NCI-H2107 treated with DMSO at 0.1 percent for 48 hours (cell line): ENCODE data around the gene C10orf95.
"Not testable (repeated sequence)": the region's sequence is repeated elsewhere in the genome, so short reads cannot be mapped to it uniquely, and the experiment has no call there.

Experiments used
- DNase-seq: peaks from one replicate; lab custom pipeline; 2025; ENCODE audit not compliant: unreplicated experiment; lab: John Stamatoyannopoulos, UW

The C10orf95 gene

DNA sequence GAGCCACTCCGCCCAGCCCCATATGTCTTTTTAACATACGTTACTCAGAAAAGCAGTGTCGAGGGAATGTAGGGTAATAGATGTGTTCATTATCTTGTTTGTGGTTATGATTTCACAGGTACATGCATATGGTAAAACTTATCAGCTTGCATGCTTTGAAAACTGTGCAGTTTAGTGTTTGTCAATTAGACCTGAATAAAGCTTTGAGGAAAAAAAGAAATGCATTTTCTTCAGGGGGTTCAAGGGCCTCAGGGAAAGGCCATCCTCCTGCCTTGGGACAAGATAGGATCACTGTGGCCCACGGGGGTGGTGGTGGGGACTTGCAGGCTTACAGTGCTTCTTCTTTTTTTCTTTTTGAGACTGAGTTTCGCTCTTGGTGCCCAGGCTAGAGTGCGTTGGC lies 16.0 kb upstream of the C10orf95 start:
- no peak for DNase-seq

DNA sequence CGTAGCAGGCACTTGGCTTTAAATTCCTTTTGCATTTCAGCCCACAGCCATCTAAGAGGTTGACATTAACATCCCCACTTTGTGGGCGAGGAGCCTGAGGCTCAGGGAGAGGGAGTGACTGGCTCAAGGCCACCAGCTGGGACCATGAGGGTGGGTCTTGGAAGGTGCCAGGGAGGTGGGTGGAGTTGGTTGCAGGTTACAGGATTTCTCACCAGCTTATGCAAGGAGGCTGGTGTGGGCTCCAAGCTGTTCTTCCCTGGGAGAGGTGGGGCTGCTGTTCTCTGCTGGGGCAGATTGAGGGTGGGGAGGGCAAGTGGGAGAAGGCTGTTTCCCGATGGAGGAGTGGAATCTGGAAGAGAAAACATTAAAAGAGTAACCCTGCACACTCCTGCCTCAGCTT lies 14.1 kb upstream of the C10orf95 start:
- DNase-seq, result no peak

DNA sequence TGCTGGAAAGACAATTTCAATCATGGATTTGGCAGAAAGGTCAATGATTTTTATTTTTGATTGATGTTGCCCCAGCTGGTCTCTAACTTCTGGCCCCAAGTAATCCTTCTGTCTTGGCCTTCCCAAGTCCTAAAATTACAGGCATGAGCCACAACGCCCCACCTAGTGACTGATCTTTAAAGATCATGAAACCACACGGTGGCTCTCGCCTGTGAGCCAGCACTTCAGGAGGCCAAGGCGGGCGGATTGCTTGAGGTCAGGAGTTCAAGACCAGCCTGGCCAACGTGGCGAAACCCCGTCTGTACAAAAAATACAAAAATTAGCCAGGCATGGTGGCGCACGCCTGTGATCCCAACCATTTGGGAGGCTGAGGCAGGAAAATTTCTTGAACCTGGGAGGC lies 12.6 kb upstream of the C10orf95 start:
- DNase-seq, result no peak

DNA sequence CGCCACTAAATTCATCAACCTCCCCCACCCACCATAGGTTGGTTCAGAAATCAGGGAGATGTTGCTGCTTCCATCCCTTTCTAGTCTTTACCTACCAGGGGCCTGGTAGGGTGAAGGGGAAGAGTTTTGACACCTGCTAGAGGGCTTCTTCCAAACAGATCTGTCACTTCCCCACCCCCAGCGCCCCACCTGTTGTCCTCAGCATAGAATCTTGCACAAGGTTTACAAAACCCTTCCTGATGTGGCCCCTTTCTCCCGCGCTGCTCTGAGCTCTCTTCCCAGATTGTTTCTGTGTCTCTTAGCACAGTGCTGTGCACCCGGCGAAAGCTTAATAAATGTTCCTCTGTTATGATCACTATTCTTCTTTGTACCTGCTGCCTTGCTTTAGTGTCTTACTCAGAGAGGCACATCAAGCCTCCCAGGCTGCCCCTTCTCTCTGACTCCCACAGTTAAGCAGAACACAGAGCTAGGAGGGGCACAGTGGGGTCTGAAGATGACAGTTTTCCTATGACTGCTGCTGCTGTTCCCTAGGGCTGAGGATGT lies 11.2 kb upstream of the C10orf95 start:
- no peak for DNase-seq

DNA sequence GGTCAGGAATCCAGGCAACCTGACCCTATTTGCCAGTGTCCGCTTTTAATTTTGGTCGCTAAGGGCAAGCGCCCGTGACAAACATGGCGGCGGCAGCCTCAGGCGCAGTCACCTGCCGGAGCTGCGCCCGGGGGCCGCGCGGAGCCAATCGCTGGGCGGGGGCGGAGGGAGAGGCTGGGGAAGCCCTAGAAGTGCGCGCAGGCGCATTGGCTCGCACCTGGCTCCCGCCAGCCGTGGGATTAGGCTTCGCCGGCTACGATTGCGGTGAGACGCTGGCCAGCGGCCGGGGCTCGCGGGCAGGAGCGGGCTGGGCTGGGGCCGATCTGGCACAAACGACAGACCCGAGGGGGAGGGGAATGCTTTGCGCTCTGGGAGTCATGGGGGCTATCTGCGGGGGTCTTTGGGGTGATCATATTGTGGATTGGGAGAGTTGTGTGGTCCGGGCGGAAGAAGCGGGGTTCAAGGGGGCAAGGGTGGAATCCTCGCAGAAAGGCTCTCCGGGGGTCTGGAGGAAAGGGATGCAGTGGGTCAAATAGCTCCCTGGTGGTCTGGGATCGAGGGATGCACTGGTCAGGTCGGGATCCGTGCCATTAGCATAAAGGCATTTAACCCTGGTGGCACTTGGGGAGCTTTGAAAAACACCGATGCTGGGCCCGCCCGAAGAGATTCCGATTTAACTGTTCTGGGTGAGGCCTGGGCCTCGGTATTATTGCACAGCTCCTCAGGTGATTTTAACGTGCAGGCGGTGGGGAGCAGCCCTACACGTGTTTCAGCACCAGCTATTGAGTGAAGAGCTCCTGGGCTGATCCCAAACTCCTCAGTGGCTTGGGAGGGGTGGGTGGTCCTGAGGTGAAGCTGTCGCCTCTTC lies 10.1 kb upstream of the C10orf95 start:
- peak; percentile 68 for DNase-seq

DNA sequence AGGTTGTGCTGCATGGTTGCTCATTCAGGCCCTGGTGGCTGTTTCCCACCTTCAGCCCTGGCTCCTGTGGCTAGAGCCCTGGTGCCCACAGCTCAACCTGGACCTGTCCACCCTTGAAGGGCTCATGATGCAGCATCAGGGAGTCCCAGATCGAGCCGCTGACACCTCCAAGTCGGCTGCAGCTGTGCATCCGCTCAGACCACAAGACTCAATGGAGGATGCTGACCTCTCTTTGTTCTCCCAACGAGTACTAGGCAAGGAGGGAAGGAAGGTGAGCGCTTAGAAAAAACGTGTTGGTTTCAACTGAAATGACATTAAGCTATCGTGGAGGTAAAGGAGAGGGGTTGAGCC lies 9.5 kb upstream of the C10orf95 start:
- peak; percentile 68 for DNase-seq

DNA sequence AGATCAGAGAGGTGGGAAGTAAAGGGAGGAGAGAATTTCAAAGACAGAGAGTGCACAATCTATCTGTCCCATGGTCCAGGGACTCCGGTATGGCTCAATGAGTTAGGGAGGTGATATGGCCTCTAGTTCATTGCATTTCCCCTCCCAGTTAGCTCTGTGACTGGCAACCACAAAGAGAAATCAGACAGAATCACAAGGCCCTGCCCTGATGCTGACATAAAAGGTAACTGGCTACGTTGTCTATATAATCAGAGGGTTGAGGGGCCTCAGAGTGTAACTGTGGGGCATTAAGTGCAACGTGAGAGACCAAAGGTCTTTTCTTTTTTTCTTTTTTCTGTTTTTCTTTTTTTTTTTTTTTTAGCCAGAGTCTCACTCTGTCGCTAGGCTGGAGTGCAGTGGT lies 7.3 kb upstream of the C10orf95 start:
- DNase-seq, result no peak

DNA sequence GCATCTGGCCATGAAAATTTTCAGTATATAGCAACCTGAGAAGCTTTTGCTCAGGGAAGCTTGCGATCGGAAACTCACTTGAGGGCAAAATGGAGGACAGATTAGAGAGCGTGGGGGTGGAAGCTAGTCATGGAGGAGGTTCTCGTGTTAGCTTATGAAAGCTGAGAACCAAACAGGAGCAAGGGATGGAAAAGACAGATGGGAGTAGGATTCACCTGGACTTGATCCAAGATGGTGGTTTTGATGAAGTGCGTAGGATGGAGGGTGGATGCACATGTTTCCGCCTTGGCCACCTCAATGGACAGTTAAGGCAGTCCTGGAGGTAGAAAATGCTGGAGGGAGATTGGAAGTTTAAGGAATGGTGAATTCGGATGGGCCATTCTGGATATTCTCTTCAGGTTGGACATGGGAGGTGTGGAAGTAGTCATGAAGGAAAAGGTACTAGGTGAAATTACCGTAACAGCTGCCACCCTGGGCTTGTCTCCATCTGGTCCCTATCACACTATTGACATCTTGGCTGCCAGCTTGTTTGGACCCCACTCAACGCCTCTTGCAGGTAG lies 6.3 kb upstream of the C10orf95 start:
- no peak for DNase-seq

DNA sequence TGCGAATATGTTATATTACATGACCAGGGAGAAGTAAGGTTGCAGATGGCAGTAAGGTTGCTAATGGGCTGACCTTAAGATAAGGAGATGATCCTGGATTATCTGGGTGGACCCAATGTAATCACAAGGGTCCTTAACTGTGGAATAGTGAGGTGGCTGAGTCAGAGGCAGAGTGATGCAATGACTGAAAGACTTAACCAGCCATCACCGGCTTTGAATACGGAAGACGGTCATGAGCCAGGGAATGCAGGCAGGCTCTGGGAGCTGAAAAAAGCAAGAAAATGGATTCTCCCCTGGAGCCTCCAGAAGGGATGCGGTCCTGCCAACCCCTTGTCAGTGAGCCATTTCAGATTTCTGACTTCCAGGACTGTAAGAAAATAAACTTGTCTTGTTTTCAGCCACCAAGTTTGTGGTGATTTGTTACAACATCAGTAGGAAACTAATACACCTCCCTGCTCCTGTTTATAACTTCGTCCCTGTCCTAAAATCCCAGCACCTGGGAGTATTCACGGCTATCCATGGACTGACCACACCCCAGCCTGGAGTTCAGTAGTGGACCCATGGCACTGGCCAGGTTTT lies 4.6 kb upstream of the C10orf95 start:
- DNase-seq, result no peak

DNA sequence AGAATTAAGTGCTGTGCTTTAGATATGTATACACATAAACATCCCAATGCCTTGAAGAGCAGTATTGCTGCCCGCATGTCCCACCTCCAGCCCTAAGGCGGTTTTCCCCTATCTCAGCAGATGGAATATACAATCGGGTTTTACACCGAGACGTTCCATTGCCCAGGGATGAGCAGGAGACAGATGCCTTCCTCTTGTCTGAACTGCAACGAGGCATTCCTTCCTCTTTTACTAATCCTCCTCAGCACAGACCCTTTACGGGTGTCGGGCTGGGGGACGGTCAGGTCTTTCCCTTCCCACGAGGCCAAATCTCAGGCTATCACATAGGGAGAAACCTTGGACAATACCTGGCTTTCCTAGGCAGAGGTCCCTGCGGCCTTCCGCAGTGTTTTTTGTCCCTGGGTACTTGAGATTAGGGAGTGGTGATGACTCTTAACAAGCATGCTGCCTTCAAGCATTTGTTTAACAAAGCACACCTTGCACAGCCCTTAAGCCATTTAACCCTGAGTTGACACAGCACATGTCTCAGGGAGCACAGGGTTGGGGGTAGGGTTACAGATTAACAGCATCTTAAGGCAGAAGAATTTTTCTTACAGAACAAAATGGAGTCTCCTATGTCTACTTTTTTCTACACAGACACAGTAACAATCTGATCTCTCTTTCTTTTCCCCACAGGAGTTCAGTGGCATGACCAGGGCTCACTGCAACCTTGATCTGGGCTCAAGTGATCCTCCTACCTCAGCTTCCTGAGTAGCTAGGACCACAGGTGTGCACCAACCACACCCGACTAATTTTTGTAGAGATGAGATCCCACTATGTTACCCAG lies 3.5 kb upstream of the C10orf95 start:
- DNase-seq, result not testable (repeated sequence)

DNA sequence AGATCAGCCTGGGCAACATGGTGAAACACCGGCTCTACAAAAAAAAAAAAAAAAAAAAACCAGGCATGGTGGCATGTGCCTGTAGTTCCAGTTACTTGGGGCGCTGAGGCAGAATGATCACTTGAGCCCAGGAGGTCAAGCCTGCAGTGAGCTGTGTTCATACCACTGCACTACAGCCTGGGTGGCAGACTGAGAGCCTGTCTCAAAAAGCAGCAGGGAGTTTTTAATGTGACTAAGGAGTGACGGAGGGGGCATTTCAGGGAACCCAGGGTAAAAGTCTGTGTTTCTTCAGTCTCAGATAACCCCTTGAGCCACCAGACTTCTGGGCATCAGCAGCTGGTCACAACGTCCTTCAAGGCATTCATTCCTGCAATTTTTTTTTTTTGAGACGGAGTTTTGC lies 2.2 kb upstream of the C10orf95 start:
- DNase-seq, result no peak

DNA sequence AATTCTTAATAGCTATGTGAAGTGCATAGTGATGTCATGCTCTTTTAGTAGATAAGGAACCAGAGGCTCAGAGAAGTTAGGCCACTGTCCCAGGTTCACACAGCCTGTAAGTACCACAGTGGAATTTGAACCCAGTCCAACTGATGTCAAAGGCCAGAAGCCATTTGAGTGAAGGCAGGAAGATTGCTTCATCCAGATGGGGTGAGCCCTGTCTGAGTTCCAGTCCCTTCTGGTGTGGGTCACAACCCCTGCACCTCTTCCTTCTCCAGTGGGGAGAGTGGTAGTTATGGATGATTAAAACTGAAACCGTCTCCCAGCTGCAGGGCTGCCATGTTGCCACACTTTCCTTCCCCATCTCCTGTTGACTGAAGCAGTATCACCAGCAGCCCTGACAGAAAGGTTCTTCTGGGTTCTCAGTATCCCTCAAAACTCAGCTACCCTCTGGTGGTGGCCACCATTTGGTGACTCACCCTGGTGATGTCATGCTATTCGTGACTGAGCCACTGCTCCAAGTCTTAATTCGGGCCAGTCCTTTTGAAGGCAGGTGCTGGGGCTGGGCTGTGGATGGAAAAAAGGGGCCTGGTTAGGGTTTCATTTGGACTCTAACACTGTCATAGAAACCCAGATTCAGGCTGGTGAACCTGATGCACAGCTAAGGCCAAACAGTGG lies 1.5 kb upstream of the C10orf95 start:
- no peak for DNase-seq

DNA sequence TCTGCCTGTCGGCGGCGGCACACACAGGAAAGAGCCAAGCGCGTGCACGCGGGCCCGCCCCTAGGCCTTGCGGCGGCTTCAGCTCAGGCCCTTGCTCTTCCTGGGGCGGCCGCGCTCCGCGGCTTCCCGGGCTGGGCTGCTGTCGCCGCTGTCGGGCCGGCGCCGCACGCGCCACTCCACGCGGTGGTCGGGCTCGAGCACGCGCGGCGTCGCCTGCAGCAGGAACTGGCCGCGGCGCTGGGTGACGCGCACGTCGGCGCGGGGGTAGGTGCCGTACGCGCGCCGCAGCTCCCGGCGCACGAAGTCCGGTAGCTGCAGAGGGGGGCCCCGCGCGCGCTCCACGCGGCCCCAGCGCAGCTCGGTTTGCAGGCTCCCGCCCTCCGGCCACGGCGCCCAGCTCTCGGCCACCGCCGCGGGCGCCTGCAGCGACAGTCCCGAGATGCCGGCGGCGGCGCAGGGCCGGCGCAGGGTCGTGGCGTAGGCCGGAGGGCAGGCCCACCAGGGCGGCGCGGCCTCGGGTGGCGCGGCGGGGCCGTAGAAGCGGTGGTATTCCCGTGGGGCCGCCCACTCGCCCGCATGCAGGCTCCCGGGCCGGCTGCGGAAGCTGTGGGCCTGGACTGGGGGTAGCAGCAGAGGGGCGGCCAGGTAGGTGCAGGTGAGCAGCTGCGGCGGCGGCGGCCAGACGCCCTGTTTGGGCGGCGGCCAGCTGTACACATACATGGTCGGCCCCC lies 804 bp downstream of the C10orf95 start:
- DNase-seq, result peak; percentile 18

DNA sequence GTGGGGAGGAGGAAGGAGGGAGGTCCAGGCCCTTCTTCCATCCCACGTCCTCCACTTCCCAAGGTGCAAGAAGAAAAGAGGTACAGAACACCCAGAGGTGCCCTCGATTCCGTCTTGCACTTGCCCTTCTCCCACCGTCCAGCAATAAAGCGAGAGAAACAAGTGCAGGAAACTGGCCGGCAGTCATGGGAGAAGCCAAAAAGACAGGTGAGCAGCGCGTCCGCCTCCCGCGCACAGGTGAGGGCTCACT lies 1.3 kb downstream of the C10orf95 start:
- no peak for DNase-seq

DNA sequence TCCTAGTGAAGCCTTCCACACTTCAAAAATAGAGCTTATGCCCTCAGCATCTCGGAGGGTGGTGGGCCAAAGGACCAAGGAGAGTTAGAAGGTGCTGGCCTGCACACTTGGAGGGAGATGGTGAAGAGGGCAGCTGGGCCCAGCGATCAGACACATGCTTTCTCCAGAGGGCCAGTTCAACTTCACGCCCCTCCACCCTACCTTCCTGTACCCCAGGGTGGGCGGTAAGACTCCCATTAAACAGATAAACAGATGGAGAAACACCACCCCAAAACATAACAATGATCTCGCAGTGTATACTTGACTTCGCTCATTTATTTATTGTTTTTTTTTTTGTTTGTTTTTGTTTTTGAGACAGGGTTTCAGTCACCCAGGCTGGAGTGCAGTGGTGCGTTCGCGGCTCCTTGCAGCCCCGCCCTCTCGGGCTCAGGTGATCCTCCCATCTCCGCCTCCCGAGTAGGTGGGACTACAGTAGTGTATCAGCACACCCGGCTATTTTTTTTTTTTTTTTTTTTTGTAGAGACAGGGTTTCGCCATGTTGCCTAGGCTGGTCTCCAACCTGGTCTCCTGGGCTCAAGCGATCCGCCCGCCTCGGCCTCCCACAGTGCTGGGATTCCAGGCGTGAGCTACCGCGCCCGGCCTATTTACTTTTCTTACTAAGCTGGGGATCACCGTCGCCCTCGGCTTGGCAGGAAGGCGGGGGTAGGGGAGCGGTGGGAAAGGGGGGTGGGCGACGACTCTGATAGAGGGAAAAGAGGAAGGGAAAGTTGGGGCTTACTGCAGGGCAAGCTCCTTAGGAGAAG lies 1.8 kb downstream of the C10orf95 start:
- DNase-seq, result peak; percentile 52

DNA sequence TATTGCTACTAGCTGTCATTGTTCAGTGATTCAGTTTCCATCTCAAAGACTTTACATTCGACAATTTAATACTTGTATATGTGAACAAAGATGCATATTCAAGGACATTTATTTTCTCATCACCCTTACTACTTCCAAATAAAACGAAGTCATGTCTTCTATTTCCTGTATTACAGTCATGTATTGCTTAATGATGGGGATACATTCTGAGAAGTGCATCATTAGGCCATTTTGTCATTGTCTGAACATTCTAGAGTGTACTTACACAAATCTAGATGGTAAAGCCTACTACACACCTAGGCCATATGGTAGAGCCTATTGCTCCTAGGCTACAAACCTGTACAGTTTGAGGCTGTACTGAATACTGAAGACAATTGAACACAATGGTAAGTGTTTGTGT lies 6.5 kb downstream of the C10orf95 start:
- no peak for DNase-seq

DNA sequence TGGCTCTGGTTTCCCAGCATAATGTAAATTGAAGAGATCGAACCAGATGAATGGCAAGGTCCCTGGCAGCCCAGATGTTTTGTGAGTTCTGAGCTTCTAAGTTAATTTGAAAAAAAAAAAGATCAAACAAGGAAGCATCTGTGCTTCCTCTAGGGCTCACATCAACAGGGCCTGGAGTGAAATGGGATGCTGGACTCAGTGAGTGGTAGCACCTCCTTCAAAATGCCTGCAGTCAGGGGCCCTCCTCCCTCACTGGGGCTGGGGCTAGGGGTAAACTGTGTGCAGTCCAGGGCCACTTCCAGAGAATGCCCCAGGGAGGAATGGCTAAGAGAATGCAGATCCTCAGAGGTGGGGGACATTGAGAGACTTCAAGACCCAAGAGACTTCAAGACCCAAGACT lies 13.0 kb downstream of the C10orf95 start:
- no peak for DNase-seq

DNA sequence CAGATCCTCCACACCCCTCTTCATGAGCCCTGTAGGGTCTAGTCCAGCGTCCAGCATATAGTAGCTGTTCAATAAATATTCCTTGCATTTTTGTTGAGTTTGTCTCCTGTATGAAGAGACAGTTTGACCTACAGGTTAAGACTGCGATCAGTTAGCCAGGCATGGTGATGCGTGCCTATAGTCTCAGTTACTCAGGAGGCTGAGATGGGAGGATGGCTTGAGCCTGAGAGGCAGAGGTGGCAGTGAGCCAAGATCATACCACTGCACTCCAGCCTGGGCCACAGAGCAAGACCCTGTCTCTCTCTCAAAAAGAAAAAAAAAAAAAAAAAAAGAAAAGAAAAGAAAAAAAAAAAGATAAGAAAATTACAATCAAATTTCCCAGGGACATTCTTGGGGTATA lies 13.8 kb downstream of the C10orf95 start:
- DNase-seq, result no peak

DNA sequence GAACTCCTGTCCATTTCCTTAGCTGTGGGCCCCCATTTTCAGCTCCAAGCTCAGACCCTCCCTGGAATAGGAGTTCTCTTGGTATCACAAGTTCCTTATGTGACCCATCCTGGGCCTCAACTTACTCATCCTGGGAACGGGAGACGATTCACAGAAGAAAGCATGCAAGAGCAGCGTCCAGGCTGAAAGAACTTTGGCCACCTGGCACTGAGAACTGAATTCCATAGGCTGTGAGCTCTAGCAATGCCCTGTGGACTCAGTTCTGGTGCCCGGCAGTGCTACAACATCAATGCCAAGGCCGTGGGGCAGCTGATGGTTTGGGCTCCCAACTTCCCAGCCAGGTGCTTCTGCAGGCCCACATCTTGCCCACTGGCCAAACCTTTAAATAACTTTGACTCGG lies 15.0 kb downstream of the C10orf95 start:
- DNase-seq, result no peak
